NT2/D1 (cell line): Measurements from ENCODE around the gene FMNL2.

Experiments used
- SUZ12 ChIP-seq: IDR thresholded peaks from 2 replicates; pipeline ENCODE4 v1.6.1; 2011; ENCODE audit not compliant: insufficient read length, insufficient read depth; ENCODE audit errors: extremely low read depth
- ZNF274 ChIP-seq: IDR thresholded peaks from 2 replicates; pipeline ENCODE4 v1.6.1; 2011; ENCODE audit warnings: mild to moderate bottlenecking, low read depth, low read length

DNA sequence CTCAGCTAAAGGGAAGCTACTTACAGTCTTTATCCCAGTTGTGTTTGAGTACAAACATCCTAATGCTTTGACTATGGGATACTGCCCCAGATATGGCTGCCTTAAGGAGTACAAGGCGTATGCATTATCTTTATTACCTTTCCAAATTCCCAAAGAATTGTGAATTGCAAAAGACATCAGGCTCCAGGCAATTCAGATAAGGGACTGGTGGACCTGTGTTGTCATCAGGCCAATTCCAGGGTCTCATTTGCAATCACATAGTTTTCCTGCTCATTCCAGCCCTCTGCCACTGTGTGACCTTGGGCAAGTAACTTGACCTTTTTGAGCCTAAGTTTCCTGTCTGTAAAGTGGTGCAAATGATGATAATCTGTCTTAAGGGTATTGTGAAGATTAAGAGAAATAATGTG is 137.5 kb downstream of the FMNL2 start:
- no peak for TF ChIP-seq ZNF274
- TF ChIP-seq SUZ12, result no peak
